GM06990 (cell line): ENCODE data around the gene RBMS1.

Experiments
- DNase-seq: peaks from one replicate; pipeline ENCODE4 v3.0.0-alpha.2; 2011; ENCODE audit not compliant: insufficient read length; ENCODE audit errors: extremely low read depth
- H3K27me3 ChIP-seq: replicated peaks from 2 replicates; pipeline ENCODE4 v1.6.0; 2011; ENCODE audit warnings: low read length; ENCODE audit not compliant: control insufficient read depth, insufficient read depth
- H3K36me3 ChIP-seq: 2 replicates; pipeline ENCODE4 v1.5.1; 2011; ENCODE audit warnings: low read length; ENCODE audit not compliant: control insufficient read depth, insufficient read depth
- H3K4me3 ChIP-seq: replicated peaks from 2 replicates; pipeline ENCODE4 v1.5.1; 2011; ENCODE audit warnings: low read depth, mild to moderate bottlenecking, control low read depth, low read length
- TF ChIP-seq, protein P1 (sequence below): IDR thresholded peaks from 2 replicates; pipeline ENCODE4 v1.5.1; 2011; ENCODE audit warnings: low read length, control low read depth, mild to moderate bottlenecking, inconsistent platforms; ENCODE audit not compliant: insufficient read depth, poor library complexity, severe bottlenecking

Gene RBMS1

GRCh38 chr2:160247296-160248035 is 246.1 kb downstream of the RBMS1 start:
- TF ChIP-seq, protein P1, sequence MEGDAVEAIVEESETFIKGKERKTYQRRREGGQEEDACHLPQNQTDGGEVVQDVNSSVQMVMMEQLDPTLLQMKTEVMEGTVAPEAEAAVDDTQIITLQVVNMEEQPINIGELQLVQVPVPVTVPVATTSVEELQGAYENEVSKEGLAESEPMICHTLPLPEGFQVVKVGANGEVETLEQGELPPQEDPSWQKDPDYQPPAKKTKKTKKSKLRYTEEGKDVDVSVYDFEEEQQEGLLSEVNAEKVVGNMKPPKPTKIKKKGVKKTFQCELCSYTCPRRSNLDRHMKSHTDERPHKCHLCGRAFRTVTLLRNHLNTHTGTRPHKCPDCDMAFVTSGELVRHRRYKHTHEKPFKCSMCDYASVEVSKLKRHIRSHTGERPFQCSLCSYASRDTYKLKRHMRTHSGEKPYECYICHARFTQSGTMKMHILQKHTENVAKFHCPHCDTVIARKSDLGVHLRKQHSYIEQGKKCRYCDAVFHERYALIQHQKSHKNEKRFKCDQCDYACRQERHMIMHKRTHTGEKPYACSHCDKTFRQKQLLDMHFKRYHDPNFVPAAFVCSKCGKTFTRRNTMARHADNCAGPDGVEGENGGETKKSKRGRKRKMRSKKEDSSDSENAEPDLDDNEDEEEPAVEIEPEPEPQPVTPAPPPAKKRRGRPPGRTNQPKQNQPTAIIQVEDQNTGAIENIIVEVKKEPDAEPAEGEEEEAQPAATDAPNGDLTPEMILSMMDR = no peak
- no peak for DNase-seq
- Histone ChIP-seq H3K36me3 (no peaks in the 10 kb centered on the region), H3K4me3 (no peak overlapping the region), H3K27me3 (no peaks in the 10 kb centered on the region)

DNA sequence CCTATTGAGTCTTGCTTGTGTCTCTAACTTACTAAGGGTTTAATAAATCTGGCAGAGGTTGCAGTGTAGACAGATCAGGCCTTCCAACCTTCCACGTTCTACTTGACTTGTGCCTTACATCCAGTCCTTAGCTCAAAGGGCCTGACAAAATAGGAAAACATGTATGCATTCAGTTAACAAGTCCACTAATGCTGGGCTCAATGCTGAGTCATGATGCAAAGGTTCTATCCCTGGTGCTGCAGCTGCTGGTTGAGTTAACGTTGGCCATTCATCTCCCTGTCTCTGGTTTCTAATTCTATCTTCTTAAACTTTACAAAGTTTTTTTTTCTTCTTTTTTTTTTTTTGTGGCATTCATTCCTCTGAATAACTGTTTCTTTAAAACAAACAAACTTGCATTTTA is 247.3 kb downstream of the RBMS1 start:
- H3K27me3 ChIP-seq = no peaks in the 10 kb centered on the region
- DNase-seq = no peak
- no peaks in the 10 kb centered on the region for H3K36me3 ChIP-seq
- TF ChIP-seq, protein P1 = no peak
- H3K4me3 ChIP-seq = no peak overlapping the region

GRCh38 chr2:160245614-160246155 is 247.9 kb downstream of the RBMS1 start:
- Histone ChIP-seq H3K27me3 (no peaks in the 10 kb centered on the region), H3K4me3 (no peak overlapping the region), H3K36me3 (no peaks in the 10 kb centered on the region)
- no peak for DNase-seq
- TF ChIP-seq, protein P1 = no peak

DNA sequence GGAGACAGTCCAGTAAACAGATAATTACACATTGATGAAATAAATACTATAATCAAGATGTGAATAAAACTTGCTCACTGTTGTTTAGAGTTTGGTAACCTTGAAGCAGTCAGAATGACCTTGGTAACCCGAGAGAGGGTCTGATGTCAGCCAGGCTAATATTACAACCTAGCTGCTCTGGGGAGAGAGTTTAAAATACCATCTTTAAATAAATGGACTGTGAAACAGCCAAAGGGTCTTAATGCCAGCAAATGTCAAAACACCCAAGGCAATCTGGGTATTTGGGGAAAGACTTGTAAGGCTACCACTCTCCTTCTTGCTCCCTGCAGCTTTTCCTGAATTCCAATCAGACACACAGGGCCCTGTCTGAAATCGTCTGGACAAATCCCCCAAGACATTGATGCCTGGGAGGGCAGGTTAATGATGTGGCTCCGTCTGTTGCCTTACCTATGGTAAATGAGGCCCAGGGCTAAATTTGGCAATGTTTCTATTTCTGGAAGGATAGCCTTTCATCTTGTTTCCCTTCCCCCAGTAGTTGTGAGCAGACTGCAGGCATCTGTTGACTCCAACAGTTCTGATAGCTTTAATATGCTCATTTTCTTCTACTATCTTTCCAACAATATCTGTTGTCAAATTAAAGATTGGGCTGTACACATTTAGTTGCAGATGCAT is 250.6 kb downstream of the RBMS1 start:
- Histone ChIP-seq H3K4me3 (no peak overlapping the region), H3K36me3 (no peaks in the 10 kb centered on the region), H3K27me3 (no peaks in the 10 kb centered on the region)
- DNase-seq = no peak
- TF ChIP-seq, protein P1 = no peak

GRCh38 chr2:160241251-160242137 is 252.1 kb downstream of the RBMS1 start:
- no peak overlapping the region for H3K4me3 ChIP-seq
- H3K27me3 ChIP-seq = no peaks in the 10 kb centered on the region; the same call in 1 of the 2 replicates
- DNase-seq = no peak
- TF ChIP-seq, protein P1 = no peak
- H3K36me3 ChIP-seq = no peaks in the 10 kb centered on the region
